ENCODE data around the gene GUCD1.
"Not testable (repeated sequence)": the region's sequence is repeated elsewhere in the genome, so short reads cannot be mapped to it uniquely, and the experiment has no call there.

GUCD1 gene

GRCh38 chr22:24541681-24542515, 13.0 kb downstream of the GUCD1 start:
- Mint-ChIP-seq H3K4me3 (no peak overlapping the region), H3K27me3 (no peaks in the 10 kb centered on the region), H3K36me3 (peaks cover 56 to 61% of the 10 kb centered on the region in 2 donors), H3K4me1 (peaks cover 30 to 59% of the 10 kb centered on the region in 2 donors), H3K27ac (peak overlapping the region; percentile 89), H3K9me3 (no peaks in the 10 kb centered on the region)
- ATAC-seq (replicated peaks) (peak; percentile 67 to 73), DNase-seq (no peak)

- no peak for DNase-seq
- Mint-ChIP-seq H3K9me3 (no peaks in the 10 kb centered on the region), H3K36me3 (peaks cover 47 to 52% of the 10 kb centered on the region in 2 donors), H3K27ac (no peak overlapping the region), H3K27me3 (no peaks in the 10 kb centered on the region), H3K4me1 (peaks cover 30 to 56% of the 10 kb centered on the region in 2 donors), H3K4me3 (no peak overlapping the region)
- ATAC-seq (replicated peaks): no peak
Measured at GRCh38 chr22:24540470-24540869, 14.5 kb downstream of the GUCD1 start.

- H3K9me3 Mint-ChIP-seq: no peaks in the 10 kb centered on the region
- H3K4me1 Mint-ChIP-seq: peaks cover 8 to 18% of the 10 kb centered on the region in 2 donors
- no peak overlapping the region for H3K27ac Mint-ChIP-seq
- DNase-seq: no peak
- H3K4me3 Mint-ChIP-seq: no peak overlapping the region
- no peaks in the 10 kb centered on the region for H3K27me3 Mint-ChIP-seq
- peaks cover 14 to 20% of the 10 kb centered on the region in 2 donors for H3K36me3 Mint-ChIP-seq
- ATAC-seq (replicated peaks): no peak
Measured at GRCh38 chr22:24536089-24536488, 18.8 kb downstream of the GUCD1 start.

- no peak for DNase-seq
- H3K4me1 Mint-ChIP-seq: peaks cover 3 to 11% of the 10 kb centered on the region in 2 donors
- no peak for ATAC-seq (replicated peaks)
- H3K36me3 Mint-ChIP-seq: peaks cover 9 to 13% of the 10 kb centered on the region in 2 donors
- no peak overlapping the region for H3K4me3 Mint-ChIP-seq
- no peak overlapping the region for H3K27ac Mint-ChIP-seq
- H3K27me3 Mint-ChIP-seq: no peaks in the 10 kb centered on the region
- no peaks in the 10 kb centered on the region for H3K9me3 Mint-ChIP-seq
Measured at GRCh38 chr22:24535348-24535747, 19.6 kb downstream of the GUCD1 start.

- H3K27me3 Mint-ChIP-seq: no peaks in the 10 kb centered on the region
- ATAC-seq (replicated peaks) (no peak), DNase-seq (no peak)
- peaks cover 0 to 3% of the 10 kb centered on the region in 2 donors for H3K36me3 Mint-ChIP-seq
- H3K4me3 Mint-ChIP-seq: no peak overlapping the region
- H3K27ac Mint-ChIP-seq: no peak overlapping the region
- peaks cover 3 to 8% of the 10 kb centered on the region in 2 donors for H3K4me1 Mint-ChIP-seq
- H3K9me3 Mint-ChIP-seq: peaks cover 0 to 3% of the 10 kb centered on the region in 2 donors
Measured at GRCh38 chr22:24532075-24532474, 22.9 kb downstream of the GUCD1 start.

GRCh38 chr22:24530968-24531367, 24.0 kb downstream of the GUCD1 start:
- not testable (repeated sequence) for H3K27me3 Mint-ChIP-seq; H3K4me3 Mint-ChIP-seq; H3K27ac Mint-ChIP-seq; H3K4me1 Mint-ChIP-seq; H3K36me3 Mint-ChIP-seq; DNase-seq; ATAC-seq (replicated peaks); H3K9me3 Mint-ChIP-seq

GRCh38 chr22:24529898-24530297, 25.0 kb downstream of the GUCD1 start:
- peaks cover 0 to 3% of the 10 kb centered on the region in 2 donors for H3K9me3 Mint-ChIP-seq
- no peak overlapping the region for H3K4me3 Mint-ChIP-seq
- no peak overlapping the region for H3K27ac Mint-ChIP-seq
- H3K36me3 Mint-ChIP-seq: peaks cover 0 to 3% of the 10 kb centered on the region in 2 donors
- ATAC-seq (replicated peaks): no peak
- no peaks in the 10 kb centered on the region for H3K27me3 Mint-ChIP-seq
- DNase-seq: no peak
- H3K4me1 Mint-ChIP-seq: peaks cover 9 to 18% of the 10 kb centered on the region in 2 donors

GRCh38 chr22:24526191-24526590, 28.7 kb downstream of the GUCD1 start:
- ATAC-seq (replicated peaks) (no peak), DNase-seq (no peak)
- Mint-ChIP-seq H3K36me3 (no peaks in the 10 kb centered on the region), H3K9me3 (peaks cover 0 to 3% of the 10 kb centered on the region in 2 donors), H3K27me3 (no peaks in the 10 kb centered on the region), H3K4me1 (peaks cover 15 to 30% of the 10 kb centered on the region in 2 donors), H3K4me3 (no peak overlapping the region), H3K27ac (no peak overlapping the region)

GRCh38 chr22:24525416-24526037, 29.4 kb downstream of the GUCD1 start:
- peaks cover 0 to 3% of the 10 kb centered on the region in 2 donors for H3K9me3 Mint-ChIP-seq
- H3K27me3 Mint-ChIP-seq: no peaks in the 10 kb centered on the region
- ATAC-seq (replicated peaks) (peak; percentile 95 to 96), DNase-seq (peak; percentile 78)
- H3K4me3 Mint-ChIP-seq: peak overlapping the region in 1 of 2 donors; percentile 22
- H3K4me1 Mint-ChIP-seq: peaks cover 15 to 30% of the 10 kb centered on the region in 2 donors
- peak overlapping the region; percentile 75 for H3K27ac Mint-ChIP-seq
- H3K36me3 Mint-ChIP-seq: no peaks in the 10 kb centered on the region

- DNase-seq (no peak), ATAC-seq (replicated peaks) (no peak)
- Mint-ChIP-seq H3K4me3 (no peak overlapping the region), H3K4me1 (peaks cover 18 to 31% of the 10 kb centered on the region in 2 donors), H3K9me3 (no peaks in the 10 kb centered on the region), H3K27ac (no peak overlapping the region), H3K27me3 (no peaks in the 10 kb centered on the region), H3K36me3 (no peaks in the 10 kb centered on the region)
Measured at GRCh38 chr22:24523873-24524272, 31.1 kb downstream of the GUCD1 start.

- H3K27me3 Mint-ChIP-seq: no peaks in the 10 kb centered on the region
- peak; percentile 40 for DNase-seq
- H3K9me3 Mint-ChIP-seq: no peaks in the 10 kb centered on the region
- H3K36me3 Mint-ChIP-seq: no peaks in the 10 kb centered on the region
- H3K4me1 Mint-ChIP-seq: peaks cover 23 to 41% of the 10 kb centered on the region in 2 donors
- no peak overlapping the region for H3K27ac Mint-ChIP-seq
- no peak overlapping the region for H3K4me3 Mint-ChIP-seq
- ATAC-seq (replicated peaks): peak; percentile 65 to 68
Measured at GRCh38 chr22:24521791-24522245, 33.1 kb downstream of the GUCD1 start.

GRCh38 chr22:24519496-24519895, 35.4 kb downstream of the GUCD1 start:
- H3K36me3 Mint-ChIP-seq: no peaks in the 10 kb centered on the region
- H3K4me1 Mint-ChIP-seq: peaks cover 23 to 51% of the 10 kb centered on the region in 2 donors
- no peak overlapping the region for H3K4me3 Mint-ChIP-seq
- no peak overlapping the region for H3K27ac Mint-ChIP-seq
- no peak for DNase-seq
- no peak for ATAC-seq (replicated peaks)
- no peaks in the 10 kb centered on the region for H3K9me3 Mint-ChIP-seq
- H3K27me3 Mint-ChIP-seq: no peaks in the 10 kb centered on the region

- Mint-ChIP-seq H3K9me3 (no peaks in the 10 kb centered on the region), H3K4me1 (peaks cover 26 to 54% of the 10 kb centered on the region in 2 donors), H3K27ac (peak overlapping the region; percentile 14), H3K4me3 (no peak overlapping the region), H3K36me3 (no peaks in the 10 kb centered on the region), H3K27me3 (no peaks in the 10 kb centered on the region)
- no peak for DNase-seq
- no peak for ATAC-seq (replicated peaks)
Measured at GRCh38 chr22:24518771-24519485, 36.0 kb downstream of the GUCD1 start.

GRCh38 chr22:24518228-24518627, 36.7 kb downstream of the GUCD1 start:
- Mint-ChIP-seq H3K27me3 (no peaks in the 10 kb centered on the region), H3K4me3 (no peak overlapping the region), H3K4me1 (peaks cover 31 to 59% of the 10 kb centered on the region in 2 donors), H3K36me3 (no peaks in the 10 kb centered on the region), H3K9me3 (no peaks in the 10 kb centered on the region), H3K27ac (no peak overlapping the region)
- DNase-seq (no peak), ATAC-seq (replicated peaks) (no peak)

All from stimulated activated naive B cell treated with anti-CD40 and anti-IgM and Interleukin-4, amounts not matched to agents 10 μg/mL and 1 μg/mL and 100 μg/mL, for 72 hours (primary cell).